GM23338 (cell line): ENCODE data around the gene TSR3. TPM values are rescaled to one million over a fixed set of nuclear protein-coding genes. Genes with fewer than 3 reads are reported as not detected.

Source experiments
- ATAC-seq: fragments of 200-7000 bp; cut with Tn5 transposase; 3 replicates; pipeline ENCODE4 v1.9.1; 2020
- DNase-seq: peaks from one replicate; pipeline ENCODE4 v3.0.0-alpha.2; 2015; ENCODE audit warnings: low spot score
- H2AFZ ChIP-seq: fragments of 200-600 bp; sonication (generic); 2 replicates; pipeline ENCODE4 v1.8.0; 2016; ENCODE audit warnings: antibody characterized with exemption, mild to moderate bottlenecking, moderate library complexity
- H3F3A ChIP-seq: fragments of 200-600 bp; sonication (generic); replicated peaks from 2 replicates; pipeline ENCODE4 v1.8.0; 2017; ENCODE audit warnings: antibody characterized with exemption, mixed run types, low read depth
- H3K27ac ChIP-seq: fragments of 200-600 bp; sonication (generic); 2 replicates; pipeline ENCODE4 v1.6.1; 2016; ENCODE audit warnings: low read depth
- H3K27me3 ChIP-seq: fragments of 200-600 bp; sonication (generic); 2 replicates; pipeline ENCODE4 v1.8.0; 2016; ENCODE audit warnings: mild to moderate bottlenecking, mixed run types, moderate library complexity; ENCODE audit not compliant: insufficient read depth
- H3K36me3 ChIP-seq: fragments of 200-600 bp; sonication (generic); 2 replicates; pipeline ENCODE4 v1.8.0; 2016; ENCODE audit warnings: mild to moderate bottlenecking; ENCODE audit not compliant: insufficient read depth
- H3K4me1 ChIP-seq: fragments of 200-600 bp; sonication (generic); 2 replicates; pipeline ENCODE4 v1.8.0; 2016; ENCODE audit warnings: mild to moderate bottlenecking, moderate library complexity; ENCODE audit not compliant: insufficient read depth
- H3K4me2 ChIP-seq: fragments of 200-600 bp; sonication (generic); 2 replicates; pipeline ENCODE4 v1.7.1; 2017; ENCODE audit warnings: mixed run types
- H3K4me3 ChIP-seq: fragments of 200-600 bp; sonication (generic); 2 replicates; pipeline ENCODE4 v1.6.1; 2016; ENCODE audit warnings: mixed run types
- H3K79me2 ChIP-seq: fragments of 200-600 bp; sonication (generic); replicated peaks from 2 replicates; pipeline ENCODE4 v1.8.0; 2017; ENCODE audit warnings: mild to moderate bottlenecking; ENCODE audit not compliant: insufficient read depth
- H3K9me2 ChIP-seq: fragments of 200-600 bp; sonication (generic); 2 replicates; pipeline ENCODE4 v1.8.0; 2017; ENCODE audit not compliant: insufficient read depth
- H4K20me1 ChIP-seq: fragments of 200-600 bp; sonication (generic); replicated peaks from 2 replicates; pipeline ENCODE4 v1.8.0; 2017; ENCODE audit warnings: mild to moderate bottlenecking; ENCODE audit not compliant: insufficient read depth
- H3K27ac Mint-ChIP-seq: 2 replicates; pipeline ENCODE4 v1.8.0; 2020; ENCODE audit warnings: inconsistent platforms, mild to moderate bottlenecking, moderate library complexity, mixed read lengths
- H3K27me3 Mint-ChIP-seq: 3 replicates; pipeline ENCODE4 v1.8.0; 2022; ENCODE audit warnings: low read depth, mild to moderate bottlenecking, moderate library complexity, mixed read lengths, inconsistent platforms; ENCODE audit not compliant: insufficient read depth, poor library complexity
- H3K36me3 Mint-ChIP-seq: 3 replicates; pipeline ENCODE4 v1.8.0; 2021; ENCODE audit warnings: low read depth, mild to moderate bottlenecking, inconsistent platforms, moderate library complexity, mixed read lengths
- H3K4me1 Mint-ChIP-seq: 3 replicates; pipeline ENCODE4 v1.8.0; 2020; ENCODE audit warnings: mild to moderate bottlenecking, inconsistent platforms, mixed read lengths
- H3K4me3 Mint-ChIP-seq: 3 replicates; pipeline ENCODE4 v1.8.0; 2021; ENCODE audit warnings: moderate library complexity, mild to moderate bottlenecking, inconsistent platforms, mixed read lengths
- H3K9me3 Mint-ChIP-seq: 3 replicates; pipeline ENCODE4 v1.8.0; 2020; ENCODE audit warnings: moderate library complexity, mild to moderate bottlenecking, inconsistent platforms, mixed read lengths
- CREB1 ChIP-seq: fragments of 250-450 bp; sonication (Bioruptor Pico); IDR thresholded peaks from 2 replicates; pipeline ENCODE4 v1.5.0; 2020; ENCODE audit warnings: low read depth, mild to moderate bottlenecking, moderate library complexity
- EZH2 ChIP-seq: fragments of 200-600 bp; sonication (generic); IDR thresholded peaks from one replicate; pipeline ENCODE4 v1.8.0; 2017; ENCODE audit warnings: antibody characterized with exemption, mild to moderate bottlenecking, low read depth; ENCODE audit not compliant: unreplicated experiment
- JUNB ChIP-seq: IDR thresholded peaks from one replicate; pipeline ENCODE4 v1.6.1; 2016; ENCODE audit warnings: antibody characterized with exemption; ENCODE audit not compliant: unreplicated experiment
- NANOG ChIP-seq: IDR thresholded peaks from 2 replicates; pipeline ENCODE4 v1.6.1; 2016; ENCODE audit warnings: antibody characterized with exemption, borderline replicate concordance
- STAT1 ChIP-seq: IDR thresholded peaks from one replicate; pipeline ENCODE4 v1.6.1; 2016; ENCODE audit warnings: antibody characterized with exemption; ENCODE audit not compliant: unreplicated experiment
- ZNF114 ChIP-seq: fragments of 250-450 bp; sonication (Bioruptor Pico); IDR thresholded peaks from 2 replicates; pipeline ENCODE4 v1.5.0; 2020; ENCODE audit warnings: mild to moderate bottlenecking, moderate library complexity
- polyA plus RNA-seq: library from polyadenylated mRNA; unstranded; fragments of >200 nt; fragmentation: Nextera tagmentation; extraction: Ambion mirVana; gene quantifications from 2 replicates; pipeline ENCODE4 v1.2.1, GENCODE V29; 2016
- total RNA-seq: library from RNA; depleted of rRNA; stranded (reverse); fragments of >200 nt; shearing (Covaris generic); gene quantifications from 2 replicates; pipeline ENCODE4 v1.2.3, GENCODE V29; 2014
- TF ChIP-seq, protein P1 (sequence below): fragments of 250-450 bp; sonication (Bioruptor Pico); IDR thresholded peaks from 2 replicates; pipeline ENCODE4 v1.5.0; 2020; ENCODE audit warnings: mild to moderate bottlenecking, moderate library complexity
- TF ChIP-seq, protein P2 (sequence below), 2 experiments: fragments of 200-600 bp in 1 of 2; sonication (generic) in 1 of 2; conservative IDR thresholded peaks; 2 replicates each; pipeline versions ENCODE4 v1.5.1 to v1.6.1; 2016 to 2017; ENCODE audit warnings: antibody characterized with exemption in 2 of 2, low read depth in 2 of 2, mild to moderate bottlenecking in 2 of 2, moderate library complexity in 1 of 2
- TF ChIP-seq, protein P3 (sequence below): IDR thresholded peaks from one replicate; pipeline ENCODE4 v1.6.1; 2018; ENCODE audit warnings: antibody characterized with exemption; ENCODE audit not compliant: unreplicated experiment

The TSR3 gene
- total and polyA plus RNA-seq, 2 experiments from 2014 or later = 58.5 to 97.3 TPM

DNA sequence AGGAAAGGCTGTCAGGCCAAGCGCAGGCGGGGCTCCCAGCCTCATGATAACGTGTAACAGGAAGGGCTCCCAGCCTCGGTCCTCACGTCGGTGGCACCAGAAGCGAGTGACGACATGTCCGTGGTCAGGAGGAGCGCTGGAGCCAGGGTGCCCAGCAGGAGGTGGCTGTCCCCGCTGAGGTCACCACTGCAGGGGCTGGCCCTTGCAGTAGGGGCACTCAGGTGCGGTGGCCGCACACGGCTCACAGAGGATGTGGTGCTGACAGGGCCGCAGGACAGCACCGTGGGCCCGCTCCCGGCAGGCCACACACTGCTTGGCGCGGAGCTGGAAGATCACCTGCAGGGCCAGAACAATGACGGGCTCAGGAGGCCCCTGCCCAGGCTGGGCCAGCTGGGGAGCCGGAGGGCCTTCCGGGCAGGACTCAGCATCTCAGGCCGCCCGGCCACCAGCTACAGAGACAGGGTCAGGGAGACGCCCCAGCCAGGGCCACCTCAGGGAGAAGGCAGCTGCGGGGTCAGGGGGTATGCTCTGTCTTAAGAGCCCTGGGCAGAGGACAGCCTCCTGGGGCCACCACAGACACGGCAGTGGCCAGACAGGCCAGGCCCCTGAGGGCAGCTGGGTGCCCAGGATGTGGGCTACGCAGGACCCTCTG, 14.5 kb upstream of the TSR3 start (continued):
- TF ChIP-seq, protein P1, sequence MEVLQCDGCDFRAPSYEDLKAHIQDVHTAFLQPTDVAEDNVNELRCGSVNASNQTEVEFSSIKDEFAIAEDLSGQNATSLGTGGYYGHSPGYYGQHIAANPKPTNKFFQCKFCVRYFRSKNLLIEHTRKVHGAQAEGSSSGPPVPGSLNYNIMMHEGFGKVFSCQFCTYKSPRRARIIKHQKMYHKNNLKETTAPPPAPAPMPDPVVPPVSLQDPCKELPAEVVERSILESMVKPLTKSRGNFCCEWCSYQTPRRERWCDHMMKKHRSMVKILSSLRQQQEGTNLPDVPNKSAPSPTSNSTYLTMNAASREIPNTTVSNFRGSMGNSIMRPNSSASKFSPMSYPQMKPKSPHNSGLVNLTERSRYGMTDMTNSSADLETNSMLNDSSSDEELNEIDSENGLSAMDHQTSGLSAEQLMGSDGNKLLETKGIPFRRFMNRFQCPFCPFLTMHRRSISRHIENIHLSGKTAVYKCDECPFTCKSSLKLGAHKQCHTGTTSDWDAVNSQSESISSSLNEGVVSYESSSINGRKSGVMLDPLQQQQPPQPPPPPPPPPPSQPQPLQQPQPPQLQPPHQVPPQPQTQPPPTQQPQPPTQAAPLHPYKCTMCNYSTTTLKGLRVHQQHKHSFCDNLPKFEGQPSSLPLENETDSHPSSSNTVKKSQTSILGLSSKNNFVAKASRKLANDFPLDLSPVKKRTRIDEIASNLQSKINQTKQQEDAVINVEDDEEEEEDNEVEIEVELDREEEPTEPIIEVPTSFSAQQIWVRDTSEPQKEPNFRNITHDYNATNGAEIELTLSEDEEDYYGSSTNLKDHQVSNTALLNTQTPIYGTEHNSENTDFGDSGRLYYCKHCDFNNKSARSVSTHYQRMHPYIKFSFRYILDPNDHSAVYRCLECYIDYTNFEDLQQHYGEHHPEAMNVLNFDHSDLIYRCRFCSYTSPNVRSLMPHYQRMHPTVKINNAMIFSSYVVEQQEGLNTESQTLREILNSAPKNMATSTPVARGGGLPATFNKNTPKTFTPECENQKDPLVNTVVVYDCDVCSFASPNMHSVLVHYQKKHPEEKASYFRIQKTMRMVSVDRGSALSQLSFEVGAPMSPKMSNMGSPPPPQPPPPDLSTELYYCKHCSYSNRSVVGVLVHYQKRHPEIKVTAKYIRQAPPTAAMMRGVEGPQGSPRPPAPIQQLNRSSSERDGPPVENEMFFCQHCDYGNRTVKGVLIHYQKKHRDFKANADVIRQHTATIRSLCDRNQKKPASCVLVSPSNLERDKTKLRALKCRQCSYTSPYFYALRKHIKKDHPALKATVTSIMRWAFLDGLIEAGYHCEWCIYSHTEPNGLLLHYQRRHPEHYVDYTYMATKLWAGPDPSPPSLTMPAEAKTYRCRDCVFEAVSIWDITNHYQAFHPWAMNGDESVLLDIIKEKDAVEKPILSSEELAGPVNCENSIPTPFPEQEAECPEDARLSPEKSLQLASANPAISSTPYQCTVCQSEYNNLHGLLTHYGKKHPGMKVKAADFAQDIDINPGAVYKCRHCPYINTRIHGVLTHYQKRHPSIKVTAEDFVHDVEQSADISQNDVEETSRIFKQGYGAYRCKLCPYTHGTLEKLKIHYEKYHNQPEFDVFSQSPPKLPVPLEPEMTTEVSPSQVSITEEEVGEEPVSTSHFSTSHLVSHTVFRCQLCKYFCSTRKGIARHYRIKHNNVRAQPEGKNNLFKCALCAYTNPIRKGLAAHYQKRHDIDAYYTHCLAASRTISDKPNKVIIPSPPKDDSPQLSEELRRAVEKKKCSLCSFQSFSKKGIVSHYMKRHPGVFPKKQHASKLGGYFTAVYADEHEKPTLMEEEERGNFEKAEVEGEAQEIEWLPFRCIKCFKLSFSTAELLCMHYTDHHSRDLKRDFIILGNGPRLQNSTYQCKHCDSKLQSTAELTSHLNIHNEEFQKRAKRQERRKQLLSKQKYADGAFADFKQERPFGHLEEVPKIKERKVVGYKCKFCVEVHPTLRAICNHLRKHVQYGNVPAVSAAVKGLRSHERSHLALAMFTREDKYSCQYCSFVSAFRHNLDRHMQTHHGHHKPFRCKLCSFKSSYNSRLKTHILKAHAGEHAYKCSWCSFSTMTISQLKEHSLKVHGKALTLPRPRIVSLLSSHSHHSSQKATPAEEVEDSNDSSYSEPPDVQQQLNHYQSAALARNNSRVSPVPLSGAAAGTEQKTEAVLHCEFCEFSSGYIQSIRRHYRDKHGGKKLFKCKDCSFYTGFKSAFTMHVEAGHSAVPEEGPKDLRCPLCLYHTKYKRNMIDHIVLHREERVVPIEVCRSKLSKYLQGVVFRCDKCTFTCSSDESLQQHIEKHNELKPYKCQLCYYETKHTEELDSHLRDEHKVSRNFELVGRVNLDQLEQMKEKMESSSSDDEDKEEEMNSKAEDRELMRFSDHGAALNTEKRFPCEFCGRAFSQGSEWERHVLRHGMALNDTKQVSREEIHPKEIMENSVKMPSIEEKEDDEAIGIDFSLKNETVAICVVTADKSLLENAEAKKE = no peak
- TF ChIP-seq NANOG (no peak), CREB1 (CRISPR knock-in tag) (no peak), ZNF114 (CRISPR knock-in tag) (no peak), JUNB (no peak)
- TF ChIP-seq, protein P2, sequence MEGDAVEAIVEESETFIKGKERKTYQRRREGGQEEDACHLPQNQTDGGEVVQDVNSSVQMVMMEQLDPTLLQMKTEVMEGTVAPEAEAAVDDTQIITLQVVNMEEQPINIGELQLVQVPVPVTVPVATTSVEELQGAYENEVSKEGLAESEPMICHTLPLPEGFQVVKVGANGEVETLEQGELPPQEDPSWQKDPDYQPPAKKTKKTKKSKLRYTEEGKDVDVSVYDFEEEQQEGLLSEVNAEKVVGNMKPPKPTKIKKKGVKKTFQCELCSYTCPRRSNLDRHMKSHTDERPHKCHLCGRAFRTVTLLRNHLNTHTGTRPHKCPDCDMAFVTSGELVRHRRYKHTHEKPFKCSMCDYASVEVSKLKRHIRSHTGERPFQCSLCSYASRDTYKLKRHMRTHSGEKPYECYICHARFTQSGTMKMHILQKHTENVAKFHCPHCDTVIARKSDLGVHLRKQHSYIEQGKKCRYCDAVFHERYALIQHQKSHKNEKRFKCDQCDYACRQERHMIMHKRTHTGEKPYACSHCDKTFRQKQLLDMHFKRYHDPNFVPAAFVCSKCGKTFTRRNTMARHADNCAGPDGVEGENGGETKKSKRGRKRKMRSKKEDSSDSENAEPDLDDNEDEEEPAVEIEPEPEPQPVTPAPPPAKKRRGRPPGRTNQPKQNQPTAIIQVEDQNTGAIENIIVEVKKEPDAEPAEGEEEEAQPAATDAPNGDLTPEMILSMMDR (conservative IDR thresholded peaks at IDR 0.05; ENCODE audit: low read depth in 2 of 2) = no peak

DNA sequence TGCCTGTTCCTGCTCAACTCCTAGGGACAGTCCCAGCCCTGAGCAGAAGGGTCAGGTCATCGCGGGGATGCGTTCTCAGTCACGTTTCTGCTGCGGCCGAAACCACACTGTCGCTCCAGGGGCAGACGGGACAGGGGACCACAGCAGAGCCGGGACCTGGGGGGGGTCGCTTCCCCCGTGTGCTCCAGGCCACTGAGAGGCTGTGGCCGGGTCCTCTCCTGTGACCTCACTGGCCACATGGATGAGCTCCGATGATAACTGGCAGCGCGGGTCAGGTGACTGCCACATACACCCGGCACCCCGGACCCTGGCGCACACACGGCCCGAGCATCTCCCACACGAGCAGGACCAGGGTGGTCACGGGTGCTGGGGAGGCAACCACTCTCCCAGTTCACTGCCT, 12.8 kb upstream of the TSR3 start:
- H3K36me3 ChIP-seq = peaks cover 8% of the 10 kb centered on the region; the same call in 1 of the 2 replicates
- Mint-ChIP-seq H3K4me1 (peaks cover 2% of the 10 kb centered on the region; the same call in 1 of the 3 replicates), H3K4me3 (no peak overlapping the region)

More for the DNA sequence above, 12.8 kb upstream of the TSR3 start:
- ATAC-seq = no peak
- H3K27me3 ChIP-seq = no peaks in the 10 kb centered on the region
- no peak overlapping the region for H3K27ac ChIP-seq
- H2AFZ ChIP-seq = no peak overlapping the region
- no peak overlapping the region for H3K27ac Mint-ChIP-seq
- no peaks in the 10 kb centered on the region for H3K4me1 ChIP-seq
- TF ChIP-seq STAT1 (no peak), CREB1 (CRISPR knock-in tag) (no peak), EZH2 (no peak)
- TF ChIP-seq, protein P2 (conservative IDR thresholded peaks at IDR 0.05; ENCODE audit: low read depth in 2 of 2) = no peak
- TF ChIP-seq, protein P3, sequence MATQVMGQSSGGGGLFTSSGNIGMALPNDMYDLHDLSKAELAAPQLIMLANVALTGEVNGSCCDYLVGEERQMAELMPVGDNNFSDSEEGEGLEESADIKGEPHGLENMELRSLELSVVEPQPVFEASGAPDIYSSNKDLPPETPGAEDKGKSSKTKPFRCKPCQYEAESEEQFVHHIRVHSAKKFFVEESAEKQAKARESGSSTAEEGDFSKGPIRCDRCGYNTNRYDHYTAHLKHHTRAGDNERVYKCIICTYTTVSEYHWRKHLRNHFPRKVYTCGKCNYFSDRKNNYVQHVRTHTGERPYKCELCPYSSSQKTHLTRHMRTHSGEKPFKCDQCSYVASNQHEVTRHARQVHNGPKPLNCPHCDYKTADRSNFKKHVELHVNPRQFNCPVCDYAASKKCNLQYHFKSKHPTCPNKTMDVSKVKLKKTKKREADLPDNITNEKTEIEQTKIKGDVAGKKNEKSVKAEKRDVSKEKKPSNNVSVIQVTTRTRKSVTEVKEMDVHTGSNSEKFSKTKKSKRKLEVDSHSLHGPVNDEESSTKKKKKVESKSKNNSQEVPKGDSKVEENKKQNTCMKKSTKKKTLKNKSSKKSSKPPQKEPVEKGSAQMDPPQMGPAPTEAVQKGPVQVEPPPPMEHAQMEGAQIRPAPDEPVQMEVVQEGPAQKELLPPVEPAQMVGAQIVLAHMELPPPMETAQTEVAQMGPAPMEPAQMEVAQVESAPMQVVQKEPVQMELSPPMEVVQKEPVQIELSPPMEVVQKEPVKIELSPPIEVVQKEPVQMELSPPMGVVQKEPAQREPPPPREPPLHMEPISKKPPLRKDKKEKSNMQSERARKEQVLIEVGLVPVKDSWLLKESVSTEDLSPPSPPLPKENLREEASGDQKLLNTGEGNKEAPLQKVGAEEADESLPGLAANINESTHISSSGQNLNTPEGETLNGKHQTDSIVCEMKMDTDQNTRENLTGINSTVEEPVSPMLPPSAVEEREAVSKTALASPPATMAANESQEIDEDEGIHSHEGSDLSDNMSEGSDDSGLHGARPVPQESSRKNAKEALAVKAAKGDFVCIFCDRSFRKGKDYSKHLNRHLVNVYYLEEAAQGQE = no peak
- peaks cover 30% of the 10 kb centered on the region for H3K79me2 ChIP-seq
- no peak overlapping the region for H3K4me2 ChIP-seq
- peaks cover 24% of the 10 kb centered on the region for H3F3A ChIP-seq
- H3K36me3 Mint-ChIP-seq = peaks cover 56% of the 10 kb centered on the region
- H3K9me3 Mint-ChIP-seq = no peaks in the 10 kb centered on the region
- peaks cover 9% of the 10 kb centered on the region for H3K27me3 Mint-ChIP-seq
- no peak for DNase-seq
- no peak overlapping the region for H3K4me3 ChIP-seq
- no peaks in the 10 kb centered on the region for H3K9me2 ChIP-seq
- peaks cover 22% of the 10 kb centered on the region for H4K20me1 ChIP-seq
